T-cell (primary cell): Measurements from ENCODE around the gene FIBCD1. TPM values are rescaled to one million over a fixed set of nuclear protein-coding genes. Genes with fewer than 3 reads are reported as not detected.
A peak's percentile ranks its signal among the peaks of the same experiment; 100 is the strongest.

Experiments used
- ATAC-seq, 4 experiments: fragments of 200-7000 bp in 3 of 4; fragments of 150-1000 bp in 1 of 4; cut with Tn5 transposase; replicated peaks in 1 of 4; 1 replicate in 3 of 4; 2 replicates in 1 of 4; pipeline ENCODE4 v1.10.0; 2021; ENCODE audit warnings: moderate library complexity in 3 of 4, mild to moderate bottlenecking in 2 of 4, moderate number of reproducible peaks in 1 of 4
- CTCF ChIA-PET, 2 donors: fragments of 300-600 bp; sonication (Branson Sonifier 250); formaldehyde crosslinking; loops; one replicate each; lab custom pipeline; 2022; ENCODE audit warnings: antibody characterized with exemption in 2 of 2; lab: Charles Lee
- POLR2A ChIA-PET, 2 donors: fragments of 300-600 bp; sonication (Branson Sonifier 250); formaldehyde crosslinking; loops; one replicate each; lab custom pipeline; 2022; ENCODE audit warnings: antibody characterized with exemption in 2 of 2; lab: Charles Lee
- DNase-seq, 35 experiments: peaks; one replicate each; pipeline versions ENCODE4 v3.0.0 to v3.0.0-alpha.2; 2013 to 2023
- H3K27ac ChIP-seq: one replicate; pipeline ENCODE4 v1.5.1; 2013; ENCODE audit warnings: low read length
- H3K27me3 ChIP-seq, 2 experiments: replicated peaks in 1 of 2; 1 replicate in 1 of 2; 2 replicates in 1 of 2; pipeline versions ENCODE4 v1.6.1 to v1.7.0; 2013; ENCODE audit warnings: low read length in 1 of 2, mixed read lengths in 1 of 2; ENCODE audit not compliant: control insufficient read depth in 2 of 2, insufficient read depth in 2 of 2; ENCODE audit errors: extremely low read depth in 1 of 2
- H3K36me3 ChIP-seq, 2 donors: 1 replicate in 1 of 2; 2 replicates in 1 of 2; pipeline versions ENCODE4 v1.6.1 to v1.7.0; 2013; ENCODE audit warnings: low read length in 1 of 2; ENCODE audit not compliant: control insufficient read depth in 2 of 2, insufficient read depth in 1 of 2; ENCODE audit errors: extremely low read depth in 1 of 2
- H3K4me1 ChIP-seq, 2 experiments: 1 replicate in 1 of 2; 2 replicates in 1 of 2; pipeline versions ENCODE4 v1.6.1 to v1.7.0; 2013; ENCODE audit warnings: low read length in 2 of 2, mixed read lengths in 1 of 2; ENCODE audit not compliant: insufficient read depth in 2 of 2, control insufficient read depth in 1 of 2; ENCODE audit errors: extremely low read depth in 1 of 2
- H3K4me3 ChIP-seq, 2 donors: 1 replicate in 1 of 2; 2 replicates in 1 of 2; pipeline versions ENCODE4 v1.5.1 to v1.7.0; 2013; ENCODE audit warnings: mild to moderate bottlenecking in 2 of 2, low read length in 1 of 2, moderate library complexity in 1 of 2; ENCODE audit not compliant: control insufficient read depth in 1 of 2; ENCODE audit errors: extremely low read depth in 1 of 2
- H3K9me3 ChIP-seq: 2 replicates; pipeline ENCODE4 v1.7.0; 2013
- H3K27ac Mint-ChIP-seq, 2 donors: one replicate each; pipeline ENCODE4 v1.8.0; 2020 to 2021; ENCODE audit warnings: mild to moderate bottlenecking in 2 of 2, mixed read lengths in 2 of 2
- H3K27me3 Mint-ChIP-seq, 2 donors: one replicate each; pipeline ENCODE4 v1.8.0; 2021 to 2022; ENCODE audit warnings: mixed read lengths in 2 of 2
- H3K36me3 Mint-ChIP-seq: one replicate; pipeline ENCODE4 v1.8.0; 2021; ENCODE audit warnings: mixed read lengths
- H3K4me1 Mint-ChIP-seq, 3 donors: one replicate each; pipeline ENCODE4 v1.8.0; 2020 to 2022; ENCODE audit warnings: mixed read lengths in 3 of 3, mild to moderate bottlenecking in 1 of 3
- H3K4me3 Mint-ChIP-seq, 3 donors: one replicate each; pipeline ENCODE4 v1.8.0; 2020 to 2022; ENCODE audit warnings: mild to moderate bottlenecking in 3 of 3, mixed read lengths in 3 of 3, moderate library complexity in 3 of 3
- H3K9me3 Mint-ChIP-seq, 3 donors: one replicate each; pipeline ENCODE4 v1.8.0; 2020 to 2022; ENCODE audit warnings: mixed read lengths in 3 of 3
- WGBS: methylation state at CpG from one replicate; pipeline ENCODE4 v1.1.5; 2013; ENCODE audit warnings: missing lambda C conversion rate; ENCODE audit not compliant: insufficient coverage; 5-methylcytosine and 5-hydroxymethylcytosine counted together
- total RNA-seq, 35 experiments: library from RNA in 6 of 35; stranded (reverse) in 6 of 35; fragments of 120-200 nt in 1 of 35; gene quantifications; one replicate each; pipeline versions ENCODE4 v1.2.1 to v1.2.4 and lab custom pipeline; 2013 to 2026

Gene FIBCD1
- total RNA-seq, 5 donors from 2014 or later (not counting 1 experiment from before 2014, with no cell fraction given), result not detected

DNA sequence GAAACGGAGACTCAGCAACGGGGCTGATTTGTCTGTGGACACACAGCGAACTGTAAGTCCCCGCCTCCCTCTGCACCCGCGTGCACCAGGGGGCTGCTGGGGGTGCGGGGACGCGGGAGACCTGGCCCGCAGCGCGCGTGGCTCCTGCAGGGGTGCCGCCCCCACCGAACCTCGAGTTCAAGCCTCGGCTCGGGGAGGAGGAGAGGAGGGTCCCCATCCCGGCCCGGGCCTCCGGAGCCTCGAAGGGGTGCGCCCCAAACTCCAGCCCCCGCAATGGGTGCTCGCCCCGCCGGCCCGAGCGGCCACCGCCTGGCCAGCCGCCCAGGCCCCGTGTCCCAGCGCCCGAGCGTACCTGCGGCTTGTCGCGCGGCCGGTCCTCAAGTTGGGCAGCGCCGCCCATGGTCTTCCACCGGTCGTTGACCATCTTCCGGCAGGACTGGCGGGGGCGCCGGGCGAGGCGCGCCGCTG, 829 bp downstream of the FIBCD1 start:
- H3K36me3 ChIP-seq, result no peaks in the 10 kb centered on the region
- peaks cover 10 to 85% of the 10 kb centered on the region in 2 experiments for H3K27me3 ChIP-seq
- 5% methylated on average over 45 of the region's 52 CpGs for WGBS
- H3K4me1 ChIP-seq, result peaks cover 0 to 13% of the 10 kb centered on the region in 2 experiments
- ATAC-seq (no peak), DNase-seq (no peak)
- no peak overlapping the region for H3K27ac Mint-ChIP-seq
- H3K9me3 Mint-ChIP-seq, result no peaks in the 10 kb centered on the region
- H3K27ac ChIP-seq, result no peak overlapping the region
- no peaks in the 10 kb centered on the region for H3K9me3 ChIP-seq
- peak overlapping the region in 1 of 3 donors; percentile 38 for H3K4me3 Mint-ChIP-seq
- ChIA-PET POLR2A (no interaction called here), CTCF (no interaction called here)
- H3K27me3 Mint-ChIP-seq, result peaks cover 40 to 73% of the 10 kb centered on the region in 2 donors
- H3K36me3 Mint-ChIP-seq, result no peaks in the 10 kb centered on the region
- peaks cover 10 to 22% (median 12%) of the 10 kb centered on the region in 3 donors for H3K4me1 Mint-ChIP-seq
- no peak overlapping the region for H3K4me3 ChIP-seq

DNA sequence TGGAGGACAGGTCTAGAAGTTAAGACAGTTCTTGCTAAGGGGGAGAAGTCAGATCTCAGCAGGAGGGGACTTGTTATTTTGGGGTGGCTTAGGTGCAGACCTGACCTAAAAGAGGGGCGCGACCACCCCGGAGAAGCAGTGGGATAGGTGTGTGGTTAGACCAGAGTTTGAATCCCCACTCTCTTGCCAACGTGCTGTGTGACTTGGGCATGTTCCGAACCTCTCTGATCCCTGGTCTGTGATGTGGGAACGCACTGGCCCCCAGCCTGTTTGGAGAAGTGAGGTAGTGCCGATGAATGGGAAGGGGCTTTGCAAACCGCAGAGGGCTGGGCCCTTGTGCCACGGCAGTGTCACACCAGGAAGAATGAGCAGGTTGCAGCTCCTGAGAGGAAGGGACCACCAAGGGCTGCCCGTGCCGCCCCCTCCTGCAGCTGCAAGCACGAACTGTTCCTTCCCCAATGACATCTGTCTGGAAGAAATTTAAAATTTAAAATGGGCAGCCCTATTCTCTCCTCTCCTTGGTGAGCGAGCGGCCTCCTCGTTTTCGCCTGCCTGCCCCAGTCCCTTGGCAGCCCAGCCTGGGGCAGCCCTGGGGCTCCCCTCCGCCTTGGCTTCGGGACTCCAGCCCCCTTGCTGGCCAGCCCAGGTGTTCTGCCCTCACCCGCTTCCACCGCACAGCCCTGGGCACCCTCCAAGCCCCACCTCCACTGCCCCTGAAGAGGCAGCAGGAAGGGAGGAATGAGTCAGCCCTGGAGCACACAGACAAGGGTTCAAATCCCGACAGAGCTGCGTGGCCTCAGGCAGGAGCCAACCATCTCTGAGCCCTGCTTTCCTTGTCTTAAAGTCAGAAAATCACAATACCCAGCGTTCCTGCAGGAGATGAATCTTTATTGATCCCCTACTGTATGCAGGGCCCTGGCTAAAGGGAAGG, 1.6 kb downstream of the FIBCD1 start:
- no peak for DNase-seq
- WGBS, result 61% methylated on average over 18 of the region's 23 CpGs
- Histone ChIP-seq H3K27ac (no peak overlapping the region), H3K4me1 (peaks cover 0 to 13% of the 10 kb centered on the region in 2 experiments), H3K27me3 (peaks cover 10 to 85% of the 10 kb centered on the region in 2 experiments), H3K4me3 (no peak overlapping the region), H3K36me3 (no peaks in the 10 kb centered on the region), H3K9me3 (no peaks in the 10 kb centered on the region)
- H3K9me3 Mint-ChIP-seq, result no peaks in the 10 kb centered on the region
- peak overlapping the region in 1 of 3 donors; percentile 38 for H3K4me3 Mint-ChIP-seq
- H3K4me1 Mint-ChIP-seq, result peaks cover 10 to 22% (median 14%) of the 10 kb centered on the region in 3 donors
- ATAC-seq, result no peak
- peaks cover 44 to 76% of the 10 kb centered on the region in 2 donors for H3K27me3 Mint-ChIP-seq
- POLR2A ChIA-PET, result no interaction called here
- H3K27ac Mint-ChIP-seq, result no peak overlapping the region
- no peaks in the 10 kb centered on the region for H3K36me3 Mint-ChIP-seq
- CTCF ChIA-PET, result no interaction called here

DNA sequence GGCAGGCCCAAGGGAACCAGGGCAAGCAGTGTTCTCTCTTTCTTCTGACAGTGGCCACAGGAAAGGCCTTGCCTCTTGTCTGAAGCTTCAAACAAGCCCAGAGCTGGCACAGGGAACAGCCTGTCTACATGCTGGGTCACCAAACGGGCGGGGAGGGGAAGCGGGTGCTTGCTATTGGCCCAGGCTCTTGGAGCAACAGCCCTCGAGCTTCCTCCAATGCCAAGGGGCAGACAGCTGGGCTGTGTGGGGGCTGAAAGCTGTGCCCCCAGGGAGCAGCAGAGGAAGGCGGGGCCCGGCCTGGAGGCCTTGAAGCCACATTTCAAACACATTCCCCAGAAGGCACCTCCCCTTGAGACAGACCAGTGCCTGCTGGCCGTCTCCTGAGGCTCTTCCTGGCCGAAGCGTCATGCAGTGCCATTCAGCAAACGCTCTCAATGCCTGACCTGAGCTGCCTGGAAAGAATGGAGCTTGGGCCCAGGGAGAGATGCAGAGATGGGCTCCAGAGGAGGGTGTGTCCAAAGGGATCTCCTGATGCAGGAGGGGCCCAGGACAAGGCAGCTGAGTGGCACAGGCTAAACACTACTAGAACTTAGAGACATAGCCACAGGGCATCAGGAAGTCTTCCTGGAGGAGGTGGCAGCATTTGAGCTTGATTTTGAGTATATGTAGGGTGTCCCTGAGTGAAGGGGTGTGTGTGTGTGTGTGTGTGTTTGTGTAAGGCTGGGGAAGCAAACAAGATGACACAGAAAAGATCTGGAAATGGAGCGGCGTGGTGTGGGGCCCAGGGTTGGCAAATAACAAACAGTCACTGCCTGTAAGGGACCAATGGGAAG, 2.5 kb downstream of the FIBCD1 start:
- H3K27ac ChIP-seq, result no peak overlapping the region
- H3K4me1 ChIP-seq, result peaks cover 0 to 13% of the 10 kb centered on the region in 2 experiments
- ChIA-PET POLR2A (no interaction called here), CTCF (no interaction called here)
- Mint-ChIP-seq H3K4me3 (peak overlapping the region in 1 of 3 donors; percentile 37), H3K36me3 (no peaks in the 10 kb centered on the region), H3K27me3 (peaks cover 45 to 76% of the 10 kb centered on the region in 2 donors), H3K4me1 (peaks cover 10 to 22% (median 14%) of the 10 kb centered on the region in 3 donors), H3K9me3 (no peaks in the 10 kb centered on the region), H3K27ac (peak overlapping the region in 1 of 2 donors; percentile 39)
- WGBS, result 46% methylated on average over 12 of the region's 12 CpGs
- no peaks in the 10 kb centered on the region for H3K36me3 ChIP-seq
- H3K4me3 ChIP-seq, result no peak overlapping the region
- DNase-seq (no peak), ATAC-seq (no peak)
- H3K9me3 ChIP-seq, result no peaks in the 10 kb centered on the region
- peaks cover 10 to 82% of the 10 kb centered on the region in 2 experiments for H3K27me3 ChIP-seq

DNA sequence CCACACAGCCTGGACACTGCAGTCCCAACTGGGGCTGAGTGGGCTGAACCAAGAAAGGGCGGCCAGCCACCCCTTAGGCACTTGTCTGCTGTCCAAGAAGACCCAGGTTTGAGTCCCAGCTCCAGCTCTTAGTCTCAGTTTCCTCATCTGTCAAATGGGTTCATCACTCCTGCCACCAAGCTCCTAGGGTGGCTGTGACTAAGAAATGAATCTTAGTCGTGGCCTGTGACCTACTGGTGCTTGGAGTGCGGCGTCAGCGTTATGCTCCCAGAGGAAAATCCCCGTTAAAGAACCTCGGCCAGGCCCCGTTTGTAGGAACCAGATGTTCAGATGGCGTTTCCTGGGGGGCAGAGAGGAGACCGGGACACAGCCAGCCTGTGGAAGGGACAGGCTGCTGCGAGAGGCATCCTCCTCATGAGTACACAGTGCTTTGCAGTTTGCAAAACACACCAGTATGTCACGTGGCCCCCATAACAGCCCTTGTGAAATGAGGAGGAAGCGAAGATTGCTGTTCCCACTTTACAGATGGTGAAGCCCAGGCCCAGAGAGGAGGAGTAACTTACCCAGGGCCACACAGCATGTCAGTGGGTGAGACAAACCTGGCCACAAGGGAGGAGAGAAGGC, 3.3 kb downstream of the FIBCD1 start:
- Histone ChIP-seq H3K36me3 (no peaks in the 10 kb centered on the region), H3K4me3 (no peak overlapping the region), H3K9me3 (no peaks in the 10 kb centered on the region), H3K4me1 (peaks cover 0 to 7% of the 10 kb centered on the region in 2 experiments), H3K27me3 (peaks cover 10 to 81% of the 10 kb centered on the region in 2 experiments), H3K27ac (no peak overlapping the region)
- Mint-ChIP-seq H3K9me3 (no peaks in the 10 kb centered on the region), H3K4me1 (peaks cover 4 to 17% (median 7%) of the 10 kb centered on the region in 3 donors), H3K27ac (peak overlapping the region in 1 of 2 donors; percentile 39), H3K4me3 (no peak overlapping the region), H3K36me3 (no peaks in the 10 kb centered on the region), H3K27me3 (peaks cover 41 to 71% of the 10 kb centered on the region in 2 donors)
- WGBS, result 70% methylated on average over 11 of the region's 13 CpGs
- CTCF ChIA-PET, result no interaction called here
- POLR2A ChIA-PET, result no interaction called here
- ATAC-seq (no peak), DNase-seq (no peak)

DNA sequence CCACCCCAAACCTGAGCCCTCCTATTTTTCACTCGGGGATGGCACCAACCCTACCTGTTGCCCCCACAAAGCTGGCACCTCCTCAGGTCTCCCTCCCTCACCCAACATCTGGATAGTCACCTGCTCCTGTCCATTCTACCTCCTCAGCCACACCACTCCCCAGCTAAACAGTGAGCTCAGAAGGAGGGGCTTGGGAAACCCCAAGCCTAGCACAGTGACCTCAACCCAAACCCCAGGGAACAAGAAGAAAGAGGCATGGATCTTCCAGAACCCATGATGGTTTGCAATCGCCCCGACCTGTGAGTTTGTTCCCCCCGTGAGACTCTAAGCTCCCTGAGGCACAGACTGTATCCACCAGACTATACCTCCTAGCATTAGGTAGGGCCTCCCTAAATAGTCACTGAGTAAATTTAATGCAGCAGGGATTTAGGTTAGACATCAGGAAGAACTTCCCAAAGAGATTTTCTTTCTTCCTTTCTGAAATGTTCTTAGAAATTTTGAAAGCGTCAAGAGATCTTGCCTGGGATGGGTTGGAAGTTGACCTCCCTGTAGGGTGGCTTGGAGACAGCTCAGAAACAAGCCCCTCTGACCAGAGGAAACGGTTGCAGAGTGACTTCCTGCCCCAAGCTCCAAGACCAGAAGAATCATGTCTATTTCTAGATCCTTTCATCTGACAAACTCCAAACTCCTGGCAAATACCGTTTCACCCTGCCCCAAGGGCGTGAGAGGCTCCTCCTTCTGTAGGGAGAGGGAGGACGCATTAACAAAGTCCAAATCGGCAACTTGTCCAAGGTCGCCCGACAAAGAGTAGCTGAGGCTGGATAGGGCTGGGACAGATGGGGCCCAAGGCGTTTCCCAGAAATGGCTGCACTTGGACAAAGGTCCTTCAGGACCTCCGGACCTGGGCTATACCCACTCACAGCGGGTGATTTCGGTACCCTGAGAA, 4.1 kb downstream of the FIBCD1 start:
- H3K9me3 ChIP-seq, result no peaks in the 10 kb centered on the region
- Mint-ChIP-seq H3K36me3 (no peaks in the 10 kb centered on the region), H3K27me3 (peaks cover 41 to 67% of the 10 kb centered on the region in 2 donors), H3K27ac (no peak overlapping the region), H3K9me3 (no peaks in the 10 kb centered on the region), H3K4me1 (peaks cover 0 to 12% (median 4%) of the 10 kb centered on the region in 3 donors), H3K4me3 (no peak overlapping the region)
- no peaks in the 10 kb centered on the region for H3K36me3 ChIP-seq
- peaks cover 10 to 78% of the 10 kb centered on the region in 2 experiments for H3K27me3 ChIP-seq
- no peak for ATAC-seq
- no peak overlapping the region for H3K27ac ChIP-seq
- no peak overlapping the region for H3K4me3 ChIP-seq
- ChIA-PET CTCF (no interaction called here), POLR2A (no interaction called here)
- H3K4me1 ChIP-seq, result peaks cover 0 to 2% of the 10 kb centered on the region in 2 experiments
- 60% methylated on average over 9 of the region's 16 CpGs for WGBS
- no peak for DNase-seq
